Measurements from ENCODE around the gene AMZ2. TPM values are rescaled to one million over a fixed set of nuclear protein-coding genes. Genes with fewer than 3 reads are reported as not detected.
"Not testable (repeated sequence)": the region's sequence is repeated elsewhere in the genome, so short reads cannot be mapped to it uniquely, and the experiment has no call there.

Gene AMZ2
- total and polyA plus RNA-seq, 2 of the 8 experiments (the other 6 are each of a cell fraction or from before 2014, with no cell fraction given): 49.5 to 71.0 TPM

- H3K56ac ChIP-seq (replicated peaks; ENCODE audit: insufficient read length, low read depth, low read length); H4K91ac ChIP-seq (replicated peaks; ENCODE audit: insufficient read length, low read length); H3K27ac ChIP-seq (ENCODE audit: low read depth, low read length); H3K18ac ChIP-seq (ENCODE audit: extremely low read depth, low read length); H2AK5ac ChIP-seq (ENCODE audit: low read depth, low read length); H3K4ac ChIP-seq (replicated peaks; ENCODE audit: insufficient read length, low read depth, low read length); H3K14ac ChIP-seq (ENCODE audit: insufficient read length); H3K9me3 ChIP-seq (ENCODE audit: insufficient read depth in 2 of 2, low read depth in 1 of 2, low read length in 1 of 2); H4K20me1 ChIP-seq (replicated peaks in 1 of 2; ENCODE audit: control insufficient read depth in 1 of 2, insufficient read depth in 2 of 2, low read length in 2 of 2); H3K23ac ChIP-seq (ENCODE audit: insufficient read length); H3K4me1 ChIP-seq (replicated peaks in 1 of 4; ENCODE audit: control insufficient read depth in 3 of 4, insufficient read depth in 4 of 4, low read length in 3 of 4); H3K9ac ChIP-seq (replicated peaks in 1 of 4; ENCODE audit: extremely low read depth in 1 of 4, low read depth in 3 of 4, low read length in 3 of 4); H4K8ac ChIP-seq (ENCODE audit: extremely low read depth, insufficient read depth, low read length); H3K4me3 ChIP-seq (ENCODE audit: extremely low read depth in 1 of 4, insufficient read depth in 2 of 4, low read depth in 3 of 4, low read length in 4 of 4); H3K27me3 ChIP-seq (replicated peaks in 1 of 4; ENCODE audit: control insufficient read depth in 3 of 4, extremely low read depth in 1 of 4, insufficient read depth in 3 of 4, low read length in 3 of 4); H4K5ac ChIP-seq (ENCODE audit: insufficient read length, low read depth, low read length); H3K36me3 ChIP-seq (ENCODE audit: control insufficient read depth in 2 of 4, insufficient read depth in 4 of 4, low read length in 3 of 4); H3K79me1 ChIP-seq (ENCODE audit: low read depth, low read length); H2BK20ac ChIP-seq (ENCODE audit: low read length); H2BK5ac ChIP-seq (ENCODE audit: low read depth, low read length); H2BK12ac ChIP-seq (ENCODE audit: low read depth, low read length); H3K23me2 ChIP-seq (ENCODE audit: low read depth, low read length); H3K4me2 ChIP-seq (ENCODE audit: insufficient read depth in 1 of 2, low read depth in 2 of 2, low read length in 2 of 2); POLR2A ChIA-PET (ENCODE audit: partially characterized antibody); FAIRE-seq; H2AFZ ChIP-seq (ENCODE audit: low read length); H2BK120ac ChIP-seq (replicated peaks; ENCODE audit: low read depth, low read length); H2BK15ac ChIP-seq (ENCODE audit: low read length): not testable (repeated sequence)
- 92 to 100% methylated on average over 1 to 13 of the region's 13 CpGs for WGBS, 2 experiments (ENCODE audit: extremely low coverage in 1 of 2, insufficient coverage in 1 of 2, insufficient read length in 1 of 2, insufficient replicate concordance in 2 of 2, low coverage in 1 of 2, low lambda C conversion rate in 2 of 2, missing lambda C conversion rate in 1 of 2)
- CTCF ChIA-PET (ENCODE audit: partially characterized antibody): interaction anchor here (0.6 to 1.7 kb wide), 3 partner anchors 9 to 245 kb away, joined by 3 to 6 read pairs (median 3); no protein-coding TSS in a partner anchor
- DNase-seq (ENCODE audit: low read depth in 1 of 2, low spot score in 2 of 2): peak in 1 of 2 experiments; percentile 11
- peaks cover 0 to 12% of the 10 kb centered on the region in 2 experiments; a peak in 2 of 4 replicates for H3K79me2 ChIP-seq (ENCODE audit: control insufficient read depth in 1 of 2, insufficient read depth in 2 of 2, low read length in 2 of 2)
Observed at GRCh38 chr17:68209191-68209900, 38.5 kb upstream of the AMZ2 start.

Measured in H1 (cell line).